Fibroblast of lung (primary cell): ENCODE measurements around the gene ANKRD34B. TPM values are rescaled to one million over a fixed set of nuclear protein-coding genes. Genes with fewer than 3 reads are reported as not detected.
"Not testable (repeated sequence)": the region's sequence is repeated elsewhere in the genome, so short reads cannot be mapped to it uniquely, and the experiment has no call there.

ENCODE experiments used
- DNase-seq, 2 donors: peaks; one replicate each; pipeline versions ENCODE4 v3.0.0 to v3.0.0-alpha.2; 2010; ENCODE audit warnings: low read depth in 2 of 2
- H2AFZ ChIP-seq: 2 replicates; pipeline ENCODE4 v1.5.1; 2012; ENCODE audit warnings: low read length, control low read depth, inconsistent platforms
- H3K27ac ChIP-seq: 2 replicates; pipeline ENCODE4 v1.5.1; 2011; ENCODE audit warnings: low read length, control low read depth; ENCODE audit not compliant: insufficient read depth
- H3K27me3 ChIP-seq: 2 replicates; pipeline ENCODE4 v1.5.1; 2011; ENCODE audit warnings: mild to moderate bottlenecking, low read length; ENCODE audit not compliant: control insufficient read depth, insufficient read depth
- H3K36me3 ChIP-seq: 2 replicates; pipeline ENCODE4 v1.5.1; 2011; ENCODE audit warnings: low read length; ENCODE audit not compliant: control insufficient read depth, insufficient read depth
- H3K4me1 ChIP-seq: 2 replicates; pipeline ENCODE4 v1.5.1; 2011; ENCODE audit warnings: low read length; ENCODE audit not compliant: control insufficient read depth, insufficient read depth; ENCODE audit errors: extremely low read depth
- H3K4me2 ChIP-seq: 2 replicates; pipeline ENCODE4 v1.5.1; 2011; ENCODE audit warnings: low read length, control low read depth; ENCODE audit not compliant: insufficient read depth; ENCODE audit errors: extremely low read depth
- H3K4me3 ChIP-seq, 4 experiments: fragments of 200-600 bp in 1 of 4; sonication (generic) in 1 of 4; replicated peaks in 1 of 4; 2 replicates each; pipeline ENCODE4 v1.5.1; 2011 to 2016; ENCODE audit warnings: low read length in 4 of 4, low read depth in 3 of 4, mild to moderate bottlenecking in 3 of 4, control low read depth in 2 of 4, inconsistent platforms in 1 of 4, mixed read lengths in 1 of 4; ENCODE audit not compliant: insufficient read depth in 1 of 4; ENCODE audit errors: control extremely low read depth in 1 of 4
- H3K79me2 ChIP-seq: 2 replicates; pipeline ENCODE4 v1.5.1; 2012; ENCODE audit warnings: mild to moderate bottlenecking, low read length, inconsistent platforms; ENCODE audit not compliant: control insufficient read depth, insufficient read depth
- H3K9ac ChIP-seq: 2 replicates; pipeline ENCODE4 v1.5.1; 2011; ENCODE audit warnings: mild to moderate bottlenecking, low read length, control low read depth; ENCODE audit not compliant: insufficient read depth
- H3K9me3 ChIP-seq: 2 replicates; pipeline ENCODE4 v1.5.1; 2012; ENCODE audit warnings: low read depth, low read length; ENCODE audit not compliant: control insufficient read depth, insufficient read depth
- H4K20me1 ChIP-seq: 2 replicates; pipeline ENCODE4 v1.5.1; 2011; ENCODE audit warnings: low read length; ENCODE audit not compliant: control insufficient read depth, insufficient read depth; ENCODE audit errors: extremely low read depth
- EZH2 ChIP-seq: IDR thresholded peaks from 2 replicates; pipeline ENCODE4 v1.5.1; 2012; ENCODE audit warnings: low read length, control low read depth, mild to moderate bottlenecking; ENCODE audit errors: missing control alignments
- polyA plus RNA-seq, 2 donors: library from polyadenylated mRNA; depleted of rRNA in 1 of 2; stranded (reverse) in 1 of 2; unstranded in 1 of 2; fragments of >200 nt; gene quantifications; 2 replicates each; pipeline ENCODE4 v1.2.1, GENCODE V29; 2011 to 2012; ENCODE audit warnings: missing spikeins in 1 of 2
- total RNA-seq: library from RNA; depleted of rRNA; stranded (reverse); fragments of >200 nt; gene quantifications from 2 replicates; pipeline ENCODE4 v1.2.1, GENCODE V29; 2014
- TF ChIP-seq, protein P1 (sequence below), 2 donors: IDR thresholded peaks in 1 of 2; conservative IDR thresholded peaks in 1 of 2; 1 replicate in 1 of 2; 2 replicates in 1 of 2; pipeline ENCODE4 v1.5.1; 2011 to 2012; ENCODE audit warnings: low read length in 2 of 2, control low read depth in 1 of 2, inconsistent platforms in 1 of 2, low read depth in 1 of 2, mild to moderate bottlenecking in 1 of 2

ANKRD34B gene
- total and polyA plus RNA-seq, 2 donors (not counting 1 experiment from before 2014, with no cell fraction given) = not detected

DNA sequence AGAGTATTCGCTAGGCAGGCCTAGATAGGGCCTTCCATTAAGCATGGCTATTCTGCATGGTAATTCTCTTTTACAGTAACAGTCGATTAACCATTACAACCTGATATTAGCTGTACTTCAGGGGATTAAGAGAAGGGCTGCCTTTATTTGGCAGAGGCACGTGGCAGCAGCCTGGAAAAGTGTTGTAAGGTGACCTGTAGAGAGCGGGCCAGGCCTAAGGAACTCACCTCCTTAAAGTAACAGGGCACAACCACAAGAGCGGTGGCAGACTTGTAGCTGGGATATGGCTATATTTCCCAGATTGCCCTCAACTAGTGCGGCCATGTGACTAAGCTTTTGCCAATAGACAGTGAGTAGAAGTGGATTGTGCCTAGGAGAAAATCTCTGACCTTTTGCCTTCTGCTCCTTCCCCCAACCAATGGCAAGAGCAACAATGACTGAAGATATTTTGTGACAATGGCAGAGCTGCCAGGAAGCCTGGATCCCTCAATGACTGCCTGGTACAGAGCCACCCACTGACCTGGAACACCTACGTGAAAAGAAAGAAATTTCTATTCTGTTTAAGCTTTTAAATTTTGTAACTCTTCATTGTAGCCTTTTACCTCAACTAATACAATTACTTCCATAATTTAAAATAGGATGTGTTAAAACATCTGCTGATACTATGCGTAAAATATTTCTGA lies 18.9 kb upstream of the ANKRD34B start:
- Histone ChIP-seq H3K4me1 (no peaks in the 10 kb centered on the region), H3K9ac (no peak overlapping the region), H3K79me2 (no peaks in the 10 kb centered on the region), H2AFZ (no peak overlapping the region), H3K27ac (no peak overlapping the region), H3K27me3 (no peaks in the 10 kb centered on the region), H3K4me2 (no peak overlapping the region), H3K4me3 (no peak overlapping the region), H3K36me3 (no peaks in the 10 kb centered on the region), H4K20me1 (no peaks in the 10 kb centered on the region), H3K9me3 (no peaks in the 10 kb centered on the region)
- no peak for TF ChIP-seq EZH2
- TF ChIP-seq, protein P1, sequence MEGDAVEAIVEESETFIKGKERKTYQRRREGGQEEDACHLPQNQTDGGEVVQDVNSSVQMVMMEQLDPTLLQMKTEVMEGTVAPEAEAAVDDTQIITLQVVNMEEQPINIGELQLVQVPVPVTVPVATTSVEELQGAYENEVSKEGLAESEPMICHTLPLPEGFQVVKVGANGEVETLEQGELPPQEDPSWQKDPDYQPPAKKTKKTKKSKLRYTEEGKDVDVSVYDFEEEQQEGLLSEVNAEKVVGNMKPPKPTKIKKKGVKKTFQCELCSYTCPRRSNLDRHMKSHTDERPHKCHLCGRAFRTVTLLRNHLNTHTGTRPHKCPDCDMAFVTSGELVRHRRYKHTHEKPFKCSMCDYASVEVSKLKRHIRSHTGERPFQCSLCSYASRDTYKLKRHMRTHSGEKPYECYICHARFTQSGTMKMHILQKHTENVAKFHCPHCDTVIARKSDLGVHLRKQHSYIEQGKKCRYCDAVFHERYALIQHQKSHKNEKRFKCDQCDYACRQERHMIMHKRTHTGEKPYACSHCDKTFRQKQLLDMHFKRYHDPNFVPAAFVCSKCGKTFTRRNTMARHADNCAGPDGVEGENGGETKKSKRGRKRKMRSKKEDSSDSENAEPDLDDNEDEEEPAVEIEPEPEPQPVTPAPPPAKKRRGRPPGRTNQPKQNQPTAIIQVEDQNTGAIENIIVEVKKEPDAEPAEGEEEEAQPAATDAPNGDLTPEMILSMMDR (conservative IDR thresholded peaks at IDR 0.05 in 1 of 2, IDR thresholded peaks at IDR 0.05 in 1 of 2; ENCODE audit: low read depth in 1 of 2, low read length in 2 of 2) = no peak
- no peak for DNase-seq

GRCh38 chr5:80584770-80585169 lies 14.7 kb upstream of the ANKRD34B start:
- Histone ChIP-seq H3K4me2 (no peak overlapping the region), H2AFZ (no peak overlapping the region), H3K27me3 (no peaks in the 10 kb centered on the region), H3K9me3 (no peaks in the 10 kb centered on the region), H3K9ac (no peak overlapping the region), H3K36me3 (no peaks in the 10 kb centered on the region), H3K79me2 (no peaks in the 10 kb centered on the region), H3K4me3 (no peak overlapping the region), H3K4me1 (no peaks in the 10 kb centered on the region), H3K27ac (no peak overlapping the region), H4K20me1 (no peaks in the 10 kb centered on the region)
- DNase-seq = no peak
- TF ChIP-seq EZH2 = no peak
- TF ChIP-seq, protein P1 (conservative IDR thresholded peaks at IDR 0.05 in 1 of 2, IDR thresholded peaks at IDR 0.05 in 1 of 2; ENCODE audit: low read depth in 1 of 2, low read length in 2 of 2) = no peak

GRCh38 chr5:80580291-80580690 lies 10.2 kb upstream of the ANKRD34B start:
- not testable (repeated sequence) for H3K27ac ChIP-seq, H3K9ac ChIP-seq, H3K79me2 ChIP-seq, H3K4me3 ChIP-seq, DNase-seq, H4K20me1 ChIP-seq, H3K4me1 ChIP-seq, H3K4me2 ChIP-seq, H2AFZ ChIP-seq, H3K9me3 ChIP-seq, H3K36me3 ChIP-seq, H3K27me3 ChIP-seq
